T47D (cell line): ENCODE data around the gene SLC24A4.

Experiments used
- DNase-seq, 2 experiments: peaks; one replicate each; pipeline versions ENCODE4 v3.0.0 to v3.0.0-alpha.2; 2011 to 2012; ENCODE audit warnings: low read depth in 1 of 2, low spot score in 1 of 2
- JUND ChIP-seq: IDR thresholded peaks from 2 replicates; pipeline ENCODE4 v1.6.1; 2012; ENCODE audit warnings: low read depth
- in situ Hi-C: cut with HindIII; loops from 2 replicates; pipeline ENCODE4 v1.10.0; 2016; ENCODE audit warnings: low sequenced_read_pairs, low pct_unique_long_range_greater_than_20kb

SLC24A4 gene

DNA sequence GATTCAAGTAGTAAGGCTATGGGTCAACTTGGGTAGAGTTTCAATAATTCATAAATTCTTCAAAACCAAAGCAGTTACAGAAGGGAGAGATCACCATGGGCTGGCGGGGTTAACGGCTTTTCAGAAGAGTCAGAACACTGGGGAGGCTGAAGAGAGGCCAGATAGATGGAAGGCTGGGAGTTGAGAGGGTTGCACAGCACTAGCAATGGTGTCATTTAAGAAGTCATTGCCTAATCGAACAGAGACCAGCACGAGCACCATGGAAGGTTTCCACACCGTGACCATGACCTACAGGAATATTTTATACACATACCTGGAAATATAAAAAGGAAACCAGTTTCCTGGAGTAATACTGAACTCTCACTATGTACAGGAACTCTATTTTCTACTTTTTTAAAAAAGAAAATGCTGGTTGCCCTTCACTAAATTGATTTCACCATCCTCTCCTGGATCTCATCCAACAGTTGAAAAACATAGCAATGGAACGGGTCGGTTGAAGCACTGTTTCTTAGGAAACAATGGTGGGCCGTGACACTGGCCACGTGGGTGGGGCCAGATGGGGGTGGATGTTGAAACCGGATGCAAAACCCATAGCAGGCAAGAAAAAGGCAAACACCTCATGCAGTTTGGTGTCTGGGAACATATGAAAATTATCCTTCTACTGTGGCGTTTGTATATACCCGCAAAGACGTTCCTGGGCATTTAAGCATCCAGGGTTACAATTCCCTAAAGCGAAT, 152.7 kb downstream of the SLC24A4 start:
- no peak for DNase-seq
- in situ Hi-C loops = no loop called here
- TF ChIP-seq JUND = no peak

GRCh38 chr14:92480856-92481255, 157.9 kb downstream of the SLC24A4 start:
- in situ Hi-C loops = no loop called here
- TF ChIP-seq JUND = no peak
- no peak for DNase-seq

DNA sequence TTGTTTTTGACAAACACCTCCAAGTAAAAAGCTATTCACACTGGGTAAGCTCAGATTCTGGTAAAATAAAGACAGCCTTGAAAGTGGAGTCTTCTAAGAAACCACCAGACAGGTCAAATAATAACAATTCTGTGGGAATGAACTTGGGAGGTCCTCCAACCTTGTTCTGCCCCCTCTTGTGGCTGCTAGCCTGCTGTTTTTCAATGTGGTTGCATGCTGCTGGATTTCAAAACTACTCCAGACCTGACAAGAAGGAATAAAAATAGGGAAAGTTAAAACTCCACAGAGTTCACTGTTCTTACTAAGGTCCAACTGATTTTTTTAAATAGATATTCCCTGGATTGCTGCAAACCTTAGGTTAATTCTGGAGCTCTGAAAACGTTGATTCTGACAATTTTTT, 158.4 kb downstream of the SLC24A4 start:
- TF ChIP-seq JUND = no peak
- in situ Hi-C loops = no loop called here

GRCh38 chr14:92481811-92482555, 159.0 kb downstream of the SLC24A4 start:
- no peak for DNase-seq
- TF ChIP-seq JUND = no peak
- in situ Hi-C loops = no loop called here

More for the DNA sequence above, 158.4 kb downstream of the SLC24A4 start:
- no peak for DNase-seq

GRCh38 chr14:92482621-92483319, 159.8 kb downstream of the SLC24A4 start:
- no peak for TF ChIP-seq JUND
- DNase-seq = no peak
- in situ Hi-C loops = no loop called here

DNA sequence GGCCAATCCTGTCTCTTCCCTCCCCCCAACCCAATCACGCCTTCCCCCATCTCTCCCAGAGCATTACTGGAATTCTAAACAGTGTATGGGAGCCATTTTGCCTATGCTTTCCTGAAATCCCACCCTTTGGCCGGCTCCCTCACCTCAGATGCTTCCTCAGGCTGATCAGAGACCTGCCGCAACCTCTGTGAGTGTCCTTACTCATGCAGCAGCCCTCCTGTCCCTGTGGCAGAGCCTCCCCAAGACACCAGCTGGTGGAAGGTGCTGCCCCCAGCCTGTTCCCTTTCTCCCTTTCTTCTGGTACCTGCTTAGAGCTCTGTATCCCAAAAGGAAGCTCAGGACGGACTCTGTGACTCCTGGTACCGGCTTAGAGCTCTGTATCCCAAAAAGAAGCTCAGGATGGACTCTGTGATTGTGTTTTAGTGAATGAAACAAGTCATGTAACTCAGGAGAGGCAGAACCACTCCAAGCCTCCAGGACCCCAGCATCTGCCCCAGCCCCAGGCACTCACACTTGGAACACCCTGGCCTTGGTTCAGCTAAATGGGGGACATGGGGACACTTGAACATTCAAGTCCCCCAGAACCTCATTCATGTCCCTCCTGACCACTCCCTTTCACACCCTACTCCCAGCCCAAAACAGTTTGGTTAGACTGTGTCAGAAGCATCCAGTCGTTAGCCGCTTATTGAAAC, 161.3 kb downstream of the SLC24A4 start:
- in situ Hi-C loops = no loop called here
- no peak for TF ChIP-seq JUND
- no peak for DNase-seq

- no peak for DNase-seq
These were observed 163.9 kb downstream of the SLC24A4 start for GRCh38 chr14:92486881-92487280.

GRCh38 chr14:92487513-92488133, 164.7 kb downstream of the SLC24A4 start:
- no peak for DNase-seq
- in situ Hi-C loops = no loop called here
- no peak for TF ChIP-seq JUND

More at GRCh38 chr14:92486881-92487280, 163.9 kb downstream of the SLC24A4 start:
- no peak for TF ChIP-seq JUND
- in situ Hi-C loops = no loop called here

DNA sequence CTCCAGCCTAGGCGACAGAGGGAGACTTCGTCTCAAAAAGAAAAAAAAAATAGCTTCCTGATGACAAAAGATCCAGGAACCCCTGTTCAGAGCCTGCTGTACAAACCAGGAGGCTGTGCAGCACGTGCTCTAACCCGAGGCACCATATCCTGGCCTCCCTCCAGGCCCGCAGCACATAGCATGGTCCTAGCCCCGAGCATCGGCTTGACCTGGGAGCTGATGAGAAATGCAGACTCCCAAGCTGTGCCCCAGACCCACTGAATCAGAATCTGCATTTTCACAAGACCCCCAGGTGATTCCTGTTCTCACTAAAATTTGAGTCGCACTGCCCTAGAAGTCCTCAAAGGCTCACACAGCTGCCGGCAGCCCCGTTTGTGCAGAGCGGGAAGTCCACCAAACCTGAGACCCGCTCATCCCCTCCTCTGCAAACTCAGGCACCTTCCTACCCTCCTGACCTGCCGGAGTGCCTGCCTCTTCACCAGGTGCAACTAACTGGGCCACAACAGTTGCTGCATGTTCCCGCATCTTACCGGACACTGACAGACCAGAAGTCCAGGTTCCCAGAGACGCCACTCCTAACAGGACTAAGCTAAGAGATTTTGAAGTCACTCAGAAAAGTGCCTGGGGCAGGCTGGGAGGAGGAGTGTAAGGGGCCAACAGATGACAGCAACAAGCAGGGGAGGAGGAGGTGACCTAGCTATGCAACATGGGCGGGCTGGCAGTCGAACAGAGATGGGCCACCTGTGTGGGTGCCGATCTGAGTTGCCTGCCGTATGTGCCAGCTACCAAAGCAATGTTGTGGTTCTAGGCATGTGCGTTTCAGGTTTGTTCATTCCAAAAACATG, 166.7 kb downstream of the SLC24A4 start:
- TF ChIP-seq JUND = no peak
- in situ Hi-C loops = no loop called here
- DNase-seq = no peak

DNA sequence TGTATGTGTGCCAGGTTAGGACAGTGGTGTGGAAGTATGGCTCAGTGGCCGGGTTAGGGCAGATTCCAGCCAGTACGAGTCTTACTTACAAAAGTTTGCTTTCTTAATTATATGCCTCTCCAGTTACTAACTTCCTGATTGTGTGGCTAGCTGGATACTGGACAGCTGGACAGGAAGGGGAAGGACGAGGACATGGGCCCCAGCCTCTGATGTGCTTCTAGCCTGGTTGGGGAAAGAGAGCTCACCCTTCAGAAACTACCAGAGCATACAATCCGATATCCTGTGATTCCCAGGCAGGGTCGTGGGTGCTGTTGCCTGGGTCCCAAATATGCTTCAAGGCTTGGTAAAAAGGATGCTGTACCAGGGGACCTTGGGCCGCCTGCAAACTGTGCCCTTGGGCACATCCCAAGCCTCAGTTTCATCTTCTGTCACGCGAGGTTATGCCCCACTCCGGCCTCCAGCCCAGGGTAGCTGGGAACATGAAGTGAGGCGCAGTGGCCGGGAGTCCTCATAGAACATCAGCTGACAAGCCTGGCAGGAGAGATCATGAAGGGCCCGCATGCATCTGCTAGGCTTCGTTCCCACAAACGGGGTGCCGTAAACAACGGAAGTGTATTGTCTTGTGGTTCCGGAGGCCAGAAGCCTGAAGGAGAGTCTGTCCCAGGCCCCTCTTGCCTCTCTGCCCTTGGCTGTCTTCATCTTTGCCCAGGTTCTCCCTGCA, 167.4 kb downstream of the SLC24A4 start:
- in situ Hi-C loops = no loop called here
- no peak for DNase-seq
- TF ChIP-seq JUND = no peak

GRCh38 chr14:92491782-92492181, 168.8 kb downstream of the SLC24A4 start:
- no peak for TF ChIP-seq JUND
- in situ Hi-C loops = no loop called here
- no peak for DNase-seq
